ENCODE measurements around the gene IL17C. TPM values are rescaled to one million over a fixed set of nuclear protein-coding genes. Genes with fewer than 3 reads are reported as not detected.
A peak's percentile ranks its signal among the peaks of the same experiment; 100 is the strongest.

IL17C gene
- total and polyA plus RNA-seq, 2 of the 8 experiments (the other 6 are each of a cell fraction or from before 2014, with no cell fraction given), result 1.1 to 1.9 TPM

DNA sequence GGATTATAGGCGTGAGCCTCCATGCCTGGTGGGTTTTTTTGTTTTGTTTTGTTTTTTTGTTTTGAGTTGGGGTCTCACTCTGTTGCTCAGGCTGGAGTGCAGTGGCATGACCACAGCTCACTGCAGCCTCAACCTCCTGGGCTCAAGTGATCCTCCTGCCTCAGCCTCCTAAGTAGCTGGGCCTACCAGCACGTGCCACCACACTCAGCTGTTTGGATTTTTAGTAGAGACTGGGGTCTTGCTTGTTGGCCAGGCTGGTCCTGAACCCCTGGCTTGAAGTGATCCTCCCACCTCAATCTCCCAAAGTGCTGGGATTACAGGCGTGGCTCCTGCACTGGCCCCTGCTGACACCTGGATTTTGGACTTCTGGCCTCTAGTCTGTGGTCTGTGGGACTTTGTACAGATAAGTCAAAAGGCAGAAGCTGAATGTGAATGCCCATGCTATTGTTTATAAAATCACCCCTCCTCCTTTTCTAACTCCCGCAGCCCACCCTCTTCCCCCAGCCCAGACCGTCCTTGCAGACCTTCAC, 42.2 kb downstream of the IL17C start:
- no peaks in the 10 kb centered on the region for H3K79me1 ChIP-seq (ENCODE audit: low read depth, low read length)
- no peak overlapping the region for H3K4ac ChIP-seq (replicated peaks; ENCODE audit: insufficient read length, low read depth, low read length)
- H3K14ac ChIP-seq (ENCODE audit: insufficient read length), result no peak overlapping the region
- H2BK15ac ChIP-seq (ENCODE audit: low read length), result no peak overlapping the region
- no peak overlapping the region for H3K4me3 ChIP-seq (ENCODE audit: extremely low read depth in 1 of 4, insufficient read depth in 2 of 4, low read depth in 3 of 4, low read length in 4 of 4)
- H3K4me2 ChIP-seq (ENCODE audit: insufficient read depth in 1 of 2, low read depth in 2 of 2, low read length in 2 of 2), result no peak overlapping the region
- no peaks in the 10 kb centered on the region for H3K9me3 ChIP-seq (ENCODE audit: insufficient read depth in 2 of 2, low read depth in 1 of 2, low read length in 1 of 2)
- no peak overlapping the region for H3K56ac ChIP-seq (replicated peaks; ENCODE audit: insufficient read length, low read depth, low read length)
- WGBS, 2 experiments (ENCODE audit: extremely low coverage in 1 of 2, insufficient coverage in 1 of 2, insufficient read length in 1 of 2, insufficient replicate concordance in 2 of 2, low coverage in 1 of 2, low lambda C conversion rate in 2 of 2, missing lambda C conversion rate in 1 of 2), result 89% methylated on average over 5 of the region's 5 CpGs; no CpG with 5 or more reads in 1 of the 2 experiments
- 0 out of 2 replicates have a peak overlapping the region, but pooled peaks have one; percentile 48 for H2BK20ac ChIP-seq (ENCODE audit: low read length)
- H4K8ac ChIP-seq (ENCODE audit: extremely low read depth, insufficient read depth, low read length), result no peak overlapping the region
- H3K18ac ChIP-seq (ENCODE audit: extremely low read depth, low read length), result no peak overlapping the region
- H4K20me1 ChIP-seq (replicated peaks in 1 of 2; ENCODE audit: control insufficient read depth in 1 of 2, insufficient read depth in 2 of 2, low read length in 2 of 2), result peaks cover 0 to 2% of the 10 kb centered on the region in 2 experiments
- no peak overlapping the region for H3K23ac ChIP-seq (ENCODE audit: insufficient read length)
- ChIA-PET POLR2A (ENCODE audit: partially characterized antibody) (interaction anchor here (1.1 to 2.7 kb wide), 3 partner anchors 8 to 18 kb away, joined by 3 to 9 read pairs (median 3); partner anchors contain the start of gene MVD), CTCF (ENCODE audit: partially characterized antibody) (interaction anchor here (0.6 to 2.8 kb wide), 15 partner anchors 9 to 1725 kb away, joined by 3 to 33 read pairs (median 4); partner anchors contain the start of gene MVD)
- no peak overlapping the region for H4K5ac ChIP-seq (ENCODE audit: insufficient read length, low read depth, low read length)
- no peaks in the 10 kb centered on the region for H3K36me3 ChIP-seq (ENCODE audit: control insufficient read depth in 2 of 4, insufficient read depth in 4 of 4, low read length in 3 of 4)
- H4K91ac ChIP-seq (replicated peaks; ENCODE audit: insufficient read length, low read length), result no peak overlapping the region
- DNase-seq (ENCODE audit: low read depth in 1 of 2, low spot score in 2 of 2) (no peak), FAIRE-seq (no peak)
- no peaks in the 10 kb centered on the region for H3K79me2 ChIP-seq (ENCODE audit: control insufficient read depth in 1 of 2, insufficient read depth in 2 of 2, low read length in 2 of 2)
- H2AFZ ChIP-seq (ENCODE audit: low read length), result no peak overlapping the region
- no peak overlapping the region for H3K9ac ChIP-seq (replicated peaks in 1 of 4; ENCODE audit: extremely low read depth in 1 of 4, low read depth in 3 of 4, low read length in 3 of 4)
- H3K27ac ChIP-seq (ENCODE audit: low read depth, low read length), result no peak overlapping the region
- H3K27me3 ChIP-seq (replicated peaks in 1 of 4; ENCODE audit: control insufficient read depth in 3 of 4, extremely low read depth in 1 of 4, insufficient read depth in 3 of 4, low read length in 3 of 4), result peaks cover 0 to 2% (median 0%) of the 10 kb centered on the region in 4 experiments; a peak in 1 of 7 replicates
- H2BK5ac ChIP-seq (ENCODE audit: low read depth, low read length), result no peak overlapping the region
- H2BK12ac ChIP-seq (ENCODE audit: low read depth, low read length), result no peak overlapping the region
- H2AK5ac ChIP-seq (ENCODE audit: low read depth, low read length), result no peak overlapping the region
- peaks cover 0 to 5% (median 1%) of the 10 kb centered on the region in 4 experiments; a peak in 2 of 7 replicates for H3K4me1 ChIP-seq (replicated peaks in 1 of 4; ENCODE audit: control insufficient read depth in 3 of 4, insufficient read depth in 4 of 4, low read length in 3 of 4)
- H2BK120ac ChIP-seq (replicated peaks; ENCODE audit: low read depth, low read length), result no peak overlapping the region
- H3K23me2 ChIP-seq (ENCODE audit: low read depth, low read length), result peaks cover 6% of the 10 kb centered on the region; the same call in 1 of the 2 replicates
- TF ChIP-seq RAD21 (IDR thresholded peaks at IDR 0.05 in 1 of 2, conservative IDR thresholded peaks at IDR 0.05 in 1 of 2; ENCODE audit: low read depth in 2 of 2, low read length in 2 of 2) (no peak), TCF12 (IDR thresholded peaks at IDR 0.05; ENCODE audit: low read depth, low read length) (no peak), CHD2 (IDR thresholded peaks at IDR 0.05; ENCODE audit: low read length) (no peak), ZNF274 (IDR thresholded peaks at IDR 0.05; ENCODE audit: borderline replicate concordance, extremely low read depth, low read length) (no peak), POLR2AphosphoS5 (IDR thresholded peaks at IDR 0.05; ENCODE audit: low read depth, low read length) (no peak), CREB1 (IDR thresholded peaks at IDR 0.05) (no peak), TAF7 (optimal IDR thresholded peaks at IDR 0.05; ENCODE audit: borderline replicate concordance, low read depth, low read length) (no peak), FOSL1 (IDR thresholded peaks at IDR 0.05; ENCODE audit: insufficient read depth, low read depth, low read length) (no peak), CBX8 (IDR thresholded peaks at IDR 0.05; ENCODE audit: borderline replicate concordance, low read depth, low read length) (no peak), BACH1 (IDR thresholded peaks at IDR 0.05; ENCODE audit: low read length) (no peak), RFX5 (IDR thresholded peaks at IDR 0.05; ENCODE audit: borderline replicate concordance, low read depth, low read length) (no peak), SRF (IDR thresholded peaks at IDR 0.05; ENCODE audit: low read depth, low read length) (no peak), TEAD4 (IDR thresholded peaks at IDR 0.05; ENCODE audit: low read depth, low read length) (no peak), PHF8 (conservative IDR thresholded peaks at IDR 0.05; ENCODE audit: low read depth, low read length) (no peak)

All from H1 (cell line).